ENCODE results near the gene ANKUB1. TPM values are rescaled to one million over a fixed set of nuclear protein-coding genes. Genes with fewer than 3 reads are reported as not detected.

Gene ANKUB1
- total and polyA plus RNA-seq, 10 of the 15 experiments (the other 5 are each of a cell fraction or from before 2014, with no cell fraction given) = 0.08 TPM; not detected in 9

- TF ChIP-seq SMAD1 (IDR thresholded peaks at IDR 0.05; ENCODE audit: low read depth, partially characterized antibody) (no peak), E2F8 (IDR thresholded peaks at IDR 0.05; ENCODE audit: low read depth, partially characterized antibody) (peak; percentile 66), ELK1 (IDR thresholded peaks at IDR 0.05; ENCODE audit: low read depth, low read length) (peak; percentile 91), TCF12 (IDR thresholded peaks at IDR 0.05; ENCODE audit: low read depth, low read length) (peak; percentile 66; the same call in 1 of the 2 replicates), RUNX3 (IDR thresholded peaks at IDR 0.05; ENCODE audit: low read length) (peak; percentile 92), ZNF207 (IDR thresholded peaks at IDR 0.05; ENCODE audit: borderline replicate concordance) (peak; percentile 61; the same call in 1 of the 2 replicates), IKZF1 (conservative IDR thresholded peaks at IDR 0.05) (peak; percentile 85), IKZF2 (IDR thresholded peaks at IDR 0.05) (peak; percentile 44 to 50; a peak in 1 of 4 replicates), SRF (IDR thresholded peaks at IDR 0.05; ENCODE audit: low read depth in 2 of 2, low read length in 2 of 2) (peak in 1 of 2 experiments; percentile 93; a peak in 2 of 4 replicates), GATAD2B (conservative IDR thresholded peaks at IDR 0.05; ENCODE audit: low read depth) (peak; percentile 76), BCLAF1 (IDR thresholded peaks at IDR 0.05) (no peak), EGR1 (IDR thresholded peaks at IDR 0.05; ENCODE audit: borderline replicate concordance in 1 of 2, low read depth in 2 of 2, low read length in 2 of 2) (peak in 1 of 2 experiments; percentile 25; a peak in 2 of 3 replicates), NFYA (IDR thresholded peaks at IDR 0.05; ENCODE audit: borderline replicate concordance, low read depth, low read length) (no peak), KDM1A (IDR thresholded peaks at IDR 0.05; ENCODE audit: borderline replicate concordance) (no peak), PKNOX1 (IDR thresholded peaks at IDR 0.05) (peak; percentile 44), JUND (IDR thresholded peaks at IDR 0.05; ENCODE audit: low read depth, low read length) (no peak), NFXL1 (IDR thresholded peaks at IDR 0.05; ENCODE audit: borderline replicate concordance) (no peak)
Observed at GRCh38 chr3:149752051-149752787, 40.1 kb downstream of the ANKUB1 start, which contains the start of gene COMMD2 (continued).

All from GM12878 (cell line).